ENCODE results near the gene CACNA1H.

The CACNA1H gene

GRCh38 chr16:1123525-1124230 is 29.2 kb upstream of the CACNA1H start:
- no peak for DNase-seq

- DNase-seq: no peak
Measured at GRCh38 chr16:1124291-1124690, 28.6 kb upstream of the CACNA1H start.

- no peak for DNase-seq
Measured at GRCh38 chr16:1124795-1125194, 28.1 kb upstream of the CACNA1H start.

- DNase-seq: peak; percentile 10
Measured at GRCh38 chr16:1125471-1125870, 27.4 kb upstream of the CACNA1H start.

- no peak for DNase-seq
Measured at GRCh38 chr16:1126044-1126443, 26.9 kb upstream of the CACNA1H start.

GRCh38 chr16:1126586-1126985 is 26.3 kb upstream of the CACNA1H start:
- DNase-seq: no peak

- DNase-seq: no peak
Measured at GRCh38 chr16:1127101-1127500, 25.8 kb upstream of the CACNA1H start.

GRCh38 chr16:1127971-1128715 is 24.8 kb upstream of the CACNA1H start:
- DNase-seq: no peak

- no peak for DNase-seq
Measured at GRCh38 chr16:1129106-1129960, 23.6 kb upstream of the CACNA1H start.

GRCh38 chr16:1130382-1130781 is 22.5 kb upstream of the CACNA1H start:
- no peak for DNase-seq

- no peak for DNase-seq
Measured at GRCh38 chr16:1131378-1131994, 21.4 kb upstream of the CACNA1H start.

GRCh38 chr16:1132431-1132830 is 20.5 kb upstream of the CACNA1H start:
- DNase-seq: no peak

- DNase-seq: no peak
Measured at GRCh38 chr16:1133271-1133670, 19.6 kb upstream of the CACNA1H start.

GRCh38 chr16:1133810-1134520 is 18.9 kb upstream of the CACNA1H start:
- no peak for DNase-seq

GRCh38 chr16:1134776-1135458 is 18.0 kb upstream of the CACNA1H start:
- no peak for DNase-seq

GRCh38 chr16:1135459-1135825 is 17.5 kb upstream of the CACNA1H start:
- DNase-seq: no peak

- DNase-seq: peak; percentile 33
Measured at GRCh38 chr16:1137604-1138003, 15.3 kb upstream of the CACNA1H start.

GRCh38 chr16:1140582-1141162 is 12.2 kb upstream of the CACNA1H start:
- no peak for DNase-seq

- DNase-seq: no peak
Measured at GRCh38 chr16:1141191-1141590, 11.7 kb upstream of the CACNA1H start.

- no peak for DNase-seq
Measured at GRCh38 chr16:1141716-1142115, 11.2 kb upstream of the CACNA1H start.

GRCh38 chr16:1142911-1143310 is 10.0 kb upstream of the CACNA1H start:
- no peak for DNase-seq

All from fibroblast of skin of abdomen (primary cell).